HG02938 (cell line): ENCODE data around the gene KCNJ18.
"Not testable (repeated sequence)": the region's sequence is repeated elsewhere in the genome, so short reads cannot be mapped to it uniquely, and the experiment has no call there.

Experiments used
- ATAC-seq: cut with Tn5 transposase; IDR thresholded peaks from one replicate; pipeline ENCODE4 v1.9.1; 2021; ENCODE audit warnings: mild to moderate bottlenecking, moderate library complexity; ENCODE audit not compliant: unreplicated experiment

KCNJ18 gene

DNA sequence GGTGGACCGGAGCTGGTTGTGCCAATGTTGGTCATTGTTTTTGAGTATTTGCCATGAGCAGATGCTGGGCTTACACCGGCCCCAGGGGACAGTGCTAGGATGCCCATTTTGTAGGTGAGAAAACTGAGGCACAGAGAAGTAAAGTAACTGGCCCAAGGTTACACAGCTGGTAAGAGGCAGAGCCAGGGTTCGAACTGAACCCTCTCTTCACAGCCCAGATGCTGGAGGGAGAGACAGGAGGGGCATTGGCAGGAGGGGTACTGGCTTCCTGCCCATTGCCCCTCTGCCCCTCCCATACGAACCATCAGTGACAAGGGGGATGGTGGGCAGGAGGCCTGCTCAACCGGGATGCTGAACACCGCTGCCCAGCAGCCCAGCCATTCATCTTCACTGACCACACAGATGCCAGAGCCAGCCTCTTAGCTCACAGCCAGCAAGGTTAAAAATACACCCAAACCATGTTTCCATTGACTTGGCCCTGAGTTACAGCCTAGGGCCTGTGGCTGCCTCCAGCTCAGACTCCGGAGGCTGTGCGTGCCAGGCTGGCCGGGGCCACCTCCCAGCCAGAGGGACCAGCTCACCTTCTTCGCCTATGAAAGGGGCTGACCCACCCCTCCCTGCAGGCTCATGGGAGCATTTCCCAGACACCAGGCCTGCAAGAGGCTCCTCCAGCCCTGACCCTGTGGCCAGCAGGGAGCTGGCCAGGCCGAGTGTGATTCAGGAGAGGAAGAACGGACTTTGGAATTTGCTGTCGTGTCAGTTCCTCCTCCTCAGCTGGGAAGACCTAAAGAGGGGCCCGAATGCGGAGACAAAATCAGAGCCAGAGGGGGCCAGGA is 57.6 kb downstream of the KCNJ18 start:
- ATAC-seq, result not testable (repeated sequence)

DNA sequence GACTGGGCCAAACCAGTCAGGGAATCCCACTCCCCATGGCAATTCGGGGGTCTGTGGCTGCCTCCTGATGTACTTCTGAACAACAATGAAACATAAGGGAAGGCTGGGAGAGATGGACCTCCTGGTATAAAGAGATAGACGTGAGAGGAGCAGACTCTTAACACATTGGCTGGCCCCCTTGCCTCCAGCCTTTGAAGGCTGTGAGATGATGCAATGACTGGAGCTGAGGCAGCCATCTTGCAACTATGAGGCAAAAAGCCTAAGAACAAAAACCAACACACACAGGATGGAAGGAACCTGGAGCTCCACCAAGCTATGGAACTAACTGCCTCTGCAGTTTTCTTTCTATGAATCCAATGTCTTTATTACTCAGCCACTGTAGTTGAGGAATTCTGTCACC is 58.8 kb downstream of the KCNJ18 start:
- not testable (repeated sequence) for ATAC-seq
